Parietal lobe (tissue), 2 donors: ENCODE measurements around the gene TMEM120A. TPM values are rescaled to one million over a fixed set of nuclear protein-coding genes. Genes with fewer than 3 reads are reported as not detected.

Experiments used
- small RNA-seq: library from RNA; depleted of rRNA; stranded (forward); fragments of <200 nt; gene quantifications from one replicate; pipeline ENCODE3, GENCODE V24; 2014; ENCODE audit warnings: low replicate concordance
- total RNA-seq: library from RNA; depleted of rRNA; stranded (reverse); fragments of >200 nt; gene quantifications from one replicate; pipeline ENCODE4 v1.2.3, GENCODE V29; 2014

Gene TMEM120A
- 23.2 TPM for total RNA-seq

DNA sequence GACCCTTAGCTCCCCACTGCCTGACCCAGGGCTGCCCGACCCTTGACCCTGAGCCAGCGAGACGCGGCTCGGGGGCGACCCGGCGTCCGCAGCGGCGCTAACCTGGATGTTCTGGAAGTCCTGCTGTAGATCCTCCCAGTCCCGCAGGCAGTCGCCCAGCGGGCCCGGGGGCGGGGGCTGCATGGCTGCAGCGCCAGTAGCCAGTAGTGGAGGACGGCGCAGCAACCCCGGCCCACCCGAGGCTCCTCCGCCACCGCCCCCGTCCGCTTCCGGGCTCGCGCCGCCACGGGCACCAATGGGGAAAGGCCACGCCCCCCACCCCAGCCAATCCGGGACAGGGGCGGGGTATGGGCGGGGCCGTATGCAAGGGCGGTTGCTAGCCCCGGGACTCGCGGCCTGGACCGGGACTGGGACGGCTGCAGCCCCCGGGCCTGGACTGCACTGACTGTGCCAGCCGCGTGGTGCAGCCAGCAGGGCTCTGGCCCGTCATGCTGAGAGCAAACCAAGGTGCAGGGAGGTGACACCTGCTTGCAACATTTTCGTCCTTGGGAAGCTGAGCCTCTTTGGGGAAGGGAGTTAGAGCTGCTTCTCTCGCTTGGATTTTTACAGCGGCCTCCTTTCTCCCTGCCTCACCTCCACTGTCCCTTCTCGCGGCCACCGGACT lies at the start of gene TMEM120A:
TMEM120A (minus strand) TSS at position 208 of the 664 bp plus-strand sequence; CDS start at position 183, 25 bp downstream.

Small RNAs within 50 kb of the gene (small RNA-seq; reads per million reads assigned to genes)
- gene SNORA14A, result 3.4 reads per million, percentile 85 among the genes with 10 or more reads in this experiment

Other genes with a start within 250 kb of the TMEM120A start
- gene CCL26, start 222.4 kb downstream of the TMEM120A start, total RNA-seq, result not detected
- gene CCL24, start 180.8 kb downstream of the TMEM120A start, total RNA-seq, result not detected
- 38.5 TPM for gene RHBDD2, start 115.6 kb downstream of the TMEM120A start, total RNA-seq
- gene POR, start 79.4 kb downstream of the TMEM120A start, total RNA-seq, result 53.5 TPM
- 16.0 TPM for gene STYXL1, start 53.4 kb upstream of the TMEM120A start, total RNA-seq
- 41.6 TPM for gene MDH2, start 53.5 kb upstream of the TMEM120A start, total RNA-seq
- 16.9 TPM for gene SRRM3, start 207.3 kb upstream of the TMEM120A start, total RNA-seq